ENCODE results near the gene EME1.

Gene EME1

GRCh38 chr17:50364061-50364458 is 9.0 kb upstream of the EME1 start:
- no peak for DNase-seq

- no peak for DNase-seq
Observed at GRCh38 chr17:50364715-50365114, 8.3 kb upstream of the EME1 start.

GRCh38 chr17:50365165-50365564 is 7.9 kb upstream of the EME1 start:
- no peak for DNase-seq

- no peak for DNase-seq
Observed at GRCh38 chr17:50365649-50366393, 7.2 kb upstream of the EME1 start.

- DNase-seq: no peak
Observed at GRCh38 chr17:50367401-50367800, 5.6 kb upstream of the EME1 start.

- DNase-seq: no peak
Observed at GRCh38 chr17:50370052-50370451, 3.0 kb upstream of the EME1 start.

- DNase-seq: no peak
Observed at GRCh38 chr17:50371526-50371925, 1.5 kb upstream of the EME1 start.

GRCh38 chr17:50372222-50372757 is 739 bp upstream of the EME1 start:
- DNase-seq: no peak

- DNase-seq: no peak
Observed at GRCh38 chr17:50373705-50374104, 676 bp downstream of the EME1 start.

GRCh38 chr17:50375858-50376538 is 3.0 kb downstream of the EME1 start:
- DNase-seq: no peak

- no peak for DNase-seq
Observed at GRCh38 chr17:50379351-50380132, 6.5 kb downstream of the EME1 start.

GRCh38 chr17:50380369-50381259 is 7.6 kb downstream of the EME1 start:
- no peak for DNase-seq

GRCh38 chr17:50381260-50381815 is 8.3 kb downstream of the EME1 start:
- no peak for DNase-seq

GRCh38 chr17:50381920-50382319 is 8.9 kb downstream of the EME1 start:
- no peak for DNase-seq

GRCh38 chr17:50382931-50383330 is 9.9 kb downstream of the EME1 start:
- no peak for DNase-seq

GRCh38 chr17:50386510-50386909 is 13.5 kb downstream of the EME1 start:
- DNase-seq: no peak

- no peak for DNase-seq
Observed at GRCh38 chr17:50388728-50389127, 15.7 kb downstream of the EME1 start.

GRCh38 chr17:50389534-50389933 is 16.5 kb downstream of the EME1 start:
- no peak for DNase-seq

- DNase-seq: no peak
Observed at GRCh38 chr17:50392621-50393020, 19.6 kb downstream of the EME1 start.

- DNase-seq: no peak
Observed at GRCh38 chr17:50393700-50394099, 20.7 kb downstream of the EME1 start.

- DNase-seq: no peak
Observed at GRCh38 chr17:50394711-50395110, 21.7 kb downstream of the EME1 start.
